Epithelial cell of esophagus (primary cell): ENCODE results near the gene CDC45.

Experiments
- DNase-seq: peaks from one replicate; pipeline ENCODE4 v3.0.0; 2010; ENCODE audit warnings: low read depth
- H3K4me3 ChIP-seq: 2 replicates; pipeline ENCODE4 v1.5.1; 2011; ENCODE audit warnings: mild to moderate bottlenecking, low read length, control low read depth
- CTCF ChIP-seq: IDR thresholded peaks from 2 replicates; pipeline ENCODE4 v1.5.1; 2011; ENCODE audit warnings: low read depth, mild to moderate bottlenecking, low read length, control low read depth, inconsistent platforms; ENCODE audit not compliant: insufficient read depth; ENCODE audit errors: missing control alignments

CDC45 gene

DNA sequence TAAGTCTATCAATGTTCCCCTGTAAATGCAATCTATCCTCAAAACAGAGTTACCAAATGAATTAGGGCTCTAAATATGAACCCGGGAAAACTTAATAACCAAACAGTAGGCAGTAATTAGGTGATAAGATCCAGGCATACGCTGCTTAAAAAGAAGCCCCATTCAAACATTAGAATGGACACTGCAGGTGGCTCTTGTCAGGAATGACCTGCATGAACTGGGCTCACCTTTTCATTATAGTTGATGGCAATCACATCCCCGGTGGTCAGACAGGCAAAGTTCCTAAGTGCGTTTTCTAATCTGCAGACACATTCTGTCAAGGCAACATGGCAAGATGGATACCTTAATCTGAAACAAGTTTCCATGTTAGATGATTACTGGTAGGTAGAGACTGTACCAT, 14.7 kb upstream of the CDC45 start:
- no peak for TF ChIP-seq CTCF
- no peak overlapping the region for H3K4me3 ChIP-seq
- no peak for DNase-seq

GRCh38 chr22:19466126-19466716, 13.5 kb upstream of the CDC45 start:
- no peak for TF ChIP-seq CTCF
- DNase-seq = no peak
- no peak overlapping the region for H3K4me3 ChIP-seq

- TF ChIP-seq CTCF = no peak
- no peak overlapping the region for H3K4me3 ChIP-seq
- DNase-seq = no peak
Observed at GRCh38 chr22:19466848-19467752, 12.6 kb upstream of the CDC45 start.

- no peak overlapping the region for H3K4me3 ChIP-seq
- no peak for DNase-seq
- no peak for TF ChIP-seq CTCF
Observed at GRCh38 chr22:19467912-19468311, 11.8 kb upstream of the CDC45 start.

- DNase-seq = no peak
- no peak overlapping the region for H3K4me3 ChIP-seq
- TF ChIP-seq CTCF = no peak
Observed at GRCh38 chr22:19469421-19469820, 10.3 kb upstream of the CDC45 start.

GRCh38 chr22:19470010-19470409, 9.7 kb upstream of the CDC45 start:
- TF ChIP-seq CTCF = no peak
- no peak overlapping the region for H3K4me3 ChIP-seq
- no peak for DNase-seq
